ENCODE data around the gene MYO1G.

The MYO1G gene

DNA sequence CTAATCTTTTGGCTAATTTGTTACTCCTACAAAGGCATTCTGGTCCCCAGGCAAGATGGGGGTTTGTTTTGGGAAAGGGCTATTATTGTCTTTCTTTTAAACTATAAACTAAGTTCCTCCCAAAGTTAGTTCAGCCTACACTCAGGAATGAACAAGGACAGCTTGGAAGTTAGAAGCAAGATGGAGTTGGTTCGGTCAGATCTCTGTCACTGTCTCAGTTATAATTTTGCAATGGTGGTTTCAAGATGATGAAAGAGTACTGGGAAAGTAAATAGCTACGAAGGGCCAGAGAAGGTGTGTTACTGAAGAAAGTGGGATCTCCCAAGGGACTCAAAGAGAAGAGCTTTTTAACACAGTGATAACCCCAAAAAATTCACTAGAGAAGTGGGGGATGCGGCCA lies 10.3 kb upstream of the MYO1G start:
- Histone ChIP-seq H3K27me3 (ENCODE audit: insufficient read depth, poor library complexity, severe bottlenecking) (no peaks in the 10 kb centered on the region), H3K4me3 (replicated peaks; ENCODE audit: insufficient read depth, low read length) (no peak overlapping the region), H3K27ac (replicated peaks) (no peak overlapping the region)
- no peak for DNase-seq (ENCODE audit: low read depth in 1 of 2, low spot score in 1 of 2)
- TF ChIP-seq GABPA (IDR thresholded peaks at IDR 0.05; ENCODE audit: low read depth): no peak
- TF ChIP-seq, protein P1, sequence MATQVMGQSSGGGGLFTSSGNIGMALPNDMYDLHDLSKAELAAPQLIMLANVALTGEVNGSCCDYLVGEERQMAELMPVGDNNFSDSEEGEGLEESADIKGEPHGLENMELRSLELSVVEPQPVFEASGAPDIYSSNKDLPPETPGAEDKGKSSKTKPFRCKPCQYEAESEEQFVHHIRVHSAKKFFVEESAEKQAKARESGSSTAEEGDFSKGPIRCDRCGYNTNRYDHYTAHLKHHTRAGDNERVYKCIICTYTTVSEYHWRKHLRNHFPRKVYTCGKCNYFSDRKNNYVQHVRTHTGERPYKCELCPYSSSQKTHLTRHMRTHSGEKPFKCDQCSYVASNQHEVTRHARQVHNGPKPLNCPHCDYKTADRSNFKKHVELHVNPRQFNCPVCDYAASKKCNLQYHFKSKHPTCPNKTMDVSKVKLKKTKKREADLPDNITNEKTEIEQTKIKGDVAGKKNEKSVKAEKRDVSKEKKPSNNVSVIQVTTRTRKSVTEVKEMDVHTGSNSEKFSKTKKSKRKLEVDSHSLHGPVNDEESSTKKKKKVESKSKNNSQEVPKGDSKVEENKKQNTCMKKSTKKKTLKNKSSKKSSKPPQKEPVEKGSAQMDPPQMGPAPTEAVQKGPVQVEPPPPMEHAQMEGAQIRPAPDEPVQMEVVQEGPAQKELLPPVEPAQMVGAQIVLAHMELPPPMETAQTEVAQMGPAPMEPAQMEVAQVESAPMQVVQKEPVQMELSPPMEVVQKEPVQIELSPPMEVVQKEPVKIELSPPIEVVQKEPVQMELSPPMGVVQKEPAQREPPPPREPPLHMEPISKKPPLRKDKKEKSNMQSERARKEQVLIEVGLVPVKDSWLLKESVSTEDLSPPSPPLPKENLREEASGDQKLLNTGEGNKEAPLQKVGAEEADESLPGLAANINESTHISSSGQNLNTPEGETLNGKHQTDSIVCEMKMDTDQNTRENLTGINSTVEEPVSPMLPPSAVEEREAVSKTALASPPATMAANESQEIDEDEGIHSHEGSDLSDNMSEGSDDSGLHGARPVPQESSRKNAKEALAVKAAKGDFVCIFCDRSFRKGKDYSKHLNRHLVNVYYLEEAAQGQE (IDR thresholded peaks at IDR 0.05; ENCODE audit: insufficient replicate concordance, low read depth): no peak
- TF ChIP-seq POLR2AphosphoS5 (IDR thresholded peaks at IDR 0.05; ENCODE audit: low read depth): no peak
- TF ChIP-seq, protein P2, sequence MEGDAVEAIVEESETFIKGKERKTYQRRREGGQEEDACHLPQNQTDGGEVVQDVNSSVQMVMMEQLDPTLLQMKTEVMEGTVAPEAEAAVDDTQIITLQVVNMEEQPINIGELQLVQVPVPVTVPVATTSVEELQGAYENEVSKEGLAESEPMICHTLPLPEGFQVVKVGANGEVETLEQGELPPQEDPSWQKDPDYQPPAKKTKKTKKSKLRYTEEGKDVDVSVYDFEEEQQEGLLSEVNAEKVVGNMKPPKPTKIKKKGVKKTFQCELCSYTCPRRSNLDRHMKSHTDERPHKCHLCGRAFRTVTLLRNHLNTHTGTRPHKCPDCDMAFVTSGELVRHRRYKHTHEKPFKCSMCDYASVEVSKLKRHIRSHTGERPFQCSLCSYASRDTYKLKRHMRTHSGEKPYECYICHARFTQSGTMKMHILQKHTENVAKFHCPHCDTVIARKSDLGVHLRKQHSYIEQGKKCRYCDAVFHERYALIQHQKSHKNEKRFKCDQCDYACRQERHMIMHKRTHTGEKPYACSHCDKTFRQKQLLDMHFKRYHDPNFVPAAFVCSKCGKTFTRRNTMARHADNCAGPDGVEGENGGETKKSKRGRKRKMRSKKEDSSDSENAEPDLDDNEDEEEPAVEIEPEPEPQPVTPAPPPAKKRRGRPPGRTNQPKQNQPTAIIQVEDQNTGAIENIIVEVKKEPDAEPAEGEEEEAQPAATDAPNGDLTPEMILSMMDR (IDR thresholded peaks at IDR 0.05; ENCODE audit: insufficient read depth, low read length): no peak
- TF ChIP-seq SPI1 (IDR thresholded peaks at IDR 0.05; ENCODE audit: borderline replicate concordance, low read depth): no peak

DNA sequence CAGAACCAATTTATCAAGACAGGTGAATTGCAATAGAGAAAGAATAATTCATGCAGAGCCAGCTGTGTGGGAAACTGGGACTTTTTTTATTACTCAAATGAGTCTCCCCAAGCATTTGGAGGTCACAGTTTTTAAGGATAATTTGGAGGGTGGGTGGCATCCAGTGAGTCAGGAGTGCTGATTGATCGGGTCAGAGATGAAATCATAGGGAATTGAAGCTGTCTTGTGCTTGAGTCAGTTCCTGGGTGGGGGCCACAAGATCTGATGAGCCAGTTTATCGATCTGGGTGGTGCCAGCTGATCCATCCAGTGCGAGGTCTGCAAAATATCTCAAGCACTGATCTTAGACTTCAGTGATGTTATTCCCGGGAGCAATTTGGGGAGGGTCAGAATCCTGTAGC lies 9.9 kb upstream of the MYO1G start:
- Histone ChIP-seq H3K4me3 (replicated peaks; ENCODE audit: insufficient read depth, low read length) (no peak overlapping the region), H3K27me3 (ENCODE audit: insufficient read depth, poor library complexity, severe bottlenecking) (no peaks in the 10 kb centered on the region), H3K27ac (replicated peaks) (no peak overlapping the region)
- DNase-seq (ENCODE audit: low read depth in 1 of 2, low spot score in 1 of 2): no peak
- TF ChIP-seq, protein P1 (IDR thresholded peaks at IDR 0.05; ENCODE audit: insufficient replicate concordance, low read depth): no peak
- TF ChIP-seq POLR2AphosphoS5 (IDR thresholded peaks at IDR 0.05; ENCODE audit: low read depth): no peak
- no peak for TF ChIP-seq SPI1 (IDR thresholded peaks at IDR 0.05; ENCODE audit: borderline replicate concordance, low read depth)
- TF ChIP-seq GABPA (IDR thresholded peaks at IDR 0.05; ENCODE audit: low read depth): no peak
- TF ChIP-seq, protein P2 (IDR thresholded peaks at IDR 0.05; ENCODE audit: insufficient read depth, low read length): no peak

DNA sequence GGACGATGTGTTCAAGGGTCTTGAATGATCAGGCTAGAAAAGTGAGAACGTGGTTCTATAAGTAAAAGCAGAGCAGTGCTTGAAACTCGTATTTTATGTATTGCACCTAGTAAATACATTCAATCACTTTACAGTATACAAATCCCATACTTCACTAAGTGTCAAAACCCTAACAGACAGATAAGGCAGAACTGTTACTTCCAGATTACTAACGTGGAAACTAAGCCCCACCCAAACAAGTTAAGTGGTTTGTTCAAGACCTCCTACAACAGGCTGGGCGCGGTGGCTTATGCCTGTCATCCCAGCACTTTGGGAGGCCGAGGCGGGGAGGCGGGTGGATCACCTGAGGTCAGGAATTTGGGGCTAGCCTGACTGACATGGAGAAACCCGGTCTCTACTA lies 9.2 kb upstream of the MYO1G start:
- TF ChIP-seq, protein P1 (IDR thresholded peaks at IDR 0.05; ENCODE audit: insufficient replicate concordance, low read depth): no peak
- TF ChIP-seq, protein P2 (IDR thresholded peaks at IDR 0.05; ENCODE audit: insufficient read depth, low read length): no peak

More for the DNA sequence above, 9.2 kb upstream of the MYO1G start:
- no peak overlapping the region for H3K27ac ChIP-seq (replicated peaks)
- H3K4me3 ChIP-seq (replicated peaks; ENCODE audit: insufficient read depth, low read length): no peak overlapping the region
- H3K27me3 ChIP-seq (ENCODE audit: insufficient read depth, poor library complexity, severe bottlenecking): no peaks in the 10 kb centered on the region
- DNase-seq (ENCODE audit: low read depth in 1 of 2, low spot score in 1 of 2): no peak

Data from HL-60 (cell line).